SKM-1 treated with dmso at 0.1 percent for 144 hours (cell line): ENCODE results near the gene ERC2.

ENCODE experiments used
- DNase-seq: peaks from one replicate; lab custom pipeline; 2025; ENCODE audit not compliant: unreplicated experiment; lab: John Stamatoyannopoulos, UW

ERC2 gene

DNA sequence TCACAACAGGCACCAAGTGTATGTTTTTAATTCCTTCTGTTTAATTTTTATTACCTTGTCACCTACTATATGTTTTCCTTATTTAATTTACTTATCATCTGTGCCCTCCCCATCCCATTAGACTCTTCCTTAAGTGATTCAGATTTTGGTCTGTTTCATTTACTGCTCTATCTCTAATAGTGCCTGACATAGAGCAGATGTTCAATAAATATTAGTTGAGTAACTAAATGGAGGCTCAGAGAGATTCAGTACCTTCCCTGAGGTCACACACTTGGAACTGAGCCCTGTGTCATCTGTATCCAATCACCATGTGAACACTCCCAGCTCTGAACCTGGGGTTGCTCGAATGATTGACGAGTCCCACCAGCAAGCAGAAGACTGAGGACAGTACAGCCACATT is 663.1 kb downstream of the ERC2 start:
- DNase-seq = no peak

DNA sequence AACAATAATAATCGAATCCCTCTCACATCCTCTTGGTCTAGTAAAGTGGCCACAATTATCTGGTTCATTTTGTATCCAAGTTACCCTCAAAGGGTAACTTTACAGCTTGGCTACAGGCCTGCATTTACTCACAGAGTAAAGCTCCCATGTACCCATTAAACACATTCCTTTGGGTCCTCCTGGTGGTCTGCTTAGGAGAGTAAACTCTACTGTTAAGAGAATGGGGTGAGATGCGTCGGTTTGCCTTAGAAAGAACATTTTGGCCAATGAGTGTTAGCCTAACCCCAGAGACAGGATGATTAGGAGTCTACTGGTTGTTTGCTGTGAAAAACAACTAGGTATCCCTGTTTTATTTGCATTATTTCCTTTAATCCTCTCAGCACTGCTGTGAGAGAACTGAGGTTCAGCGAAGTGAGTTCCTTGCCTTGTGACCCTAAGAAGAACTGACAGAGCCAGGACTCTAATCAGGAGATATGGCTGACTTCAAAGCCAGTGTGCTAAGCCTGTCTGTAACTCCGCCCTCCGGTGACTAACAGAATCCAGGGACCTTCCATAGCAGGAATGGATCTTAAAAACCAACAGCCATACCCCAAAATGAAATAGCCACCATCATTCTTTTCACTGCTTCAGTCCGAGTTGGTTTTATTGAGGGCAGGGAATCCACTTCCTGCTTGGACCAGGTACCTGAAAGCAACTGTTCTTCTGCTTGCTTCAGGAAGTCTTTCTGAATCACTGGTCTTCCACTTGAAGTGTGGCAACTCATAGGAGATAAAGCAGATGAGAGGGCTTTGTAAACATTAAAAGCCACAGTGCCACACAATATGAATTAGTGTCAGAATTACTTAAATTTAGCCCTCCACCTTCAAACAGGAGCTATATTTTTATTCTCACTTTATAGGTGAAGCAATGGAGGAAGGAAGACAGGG is 663.8 kb downstream of the ERC2 start:
- no peak for DNase-seq

GRCh38 chr3:55802816-55803215 is 665.5 kb downstream of the ERC2 start:
- no peak for DNase-seq

- DNase-seq = no peak
Measured at GRCh38 chr3:55801676-55802075, 666.6 kb downstream of the ERC2 start.

GRCh38 chr3:55801068-55801467 is 667.2 kb downstream of the ERC2 start:
- no peak for DNase-seq

- DNase-seq = no peak
Measured at GRCh38 chr3:55797775-55798174, 670.5 kb downstream of the ERC2 start.

DNA sequence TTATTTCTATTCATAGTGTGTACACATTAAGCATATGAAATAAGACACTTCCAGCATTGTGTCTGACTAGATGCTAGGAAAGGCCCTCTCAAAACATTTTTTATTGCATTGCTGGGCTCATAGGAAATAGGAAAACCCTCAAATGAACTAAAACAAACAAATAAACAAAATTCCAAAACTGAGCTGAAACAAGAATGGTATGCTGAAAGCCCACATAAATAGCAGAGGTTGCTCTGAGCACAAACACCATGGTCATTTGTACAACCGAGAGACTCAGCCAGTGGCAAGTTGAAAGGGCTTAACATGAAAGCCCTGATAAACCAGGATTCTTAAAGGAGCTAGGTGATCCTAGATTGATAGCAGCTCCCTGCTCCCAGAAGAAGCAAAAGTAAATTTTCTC is 671.2 kb downstream of the ERC2 start:
- DNase-seq = no peak

- DNase-seq = no peak
Measured at GRCh38 chr3:55796533-55796932, 671.7 kb downstream of the ERC2 start.

DNA sequence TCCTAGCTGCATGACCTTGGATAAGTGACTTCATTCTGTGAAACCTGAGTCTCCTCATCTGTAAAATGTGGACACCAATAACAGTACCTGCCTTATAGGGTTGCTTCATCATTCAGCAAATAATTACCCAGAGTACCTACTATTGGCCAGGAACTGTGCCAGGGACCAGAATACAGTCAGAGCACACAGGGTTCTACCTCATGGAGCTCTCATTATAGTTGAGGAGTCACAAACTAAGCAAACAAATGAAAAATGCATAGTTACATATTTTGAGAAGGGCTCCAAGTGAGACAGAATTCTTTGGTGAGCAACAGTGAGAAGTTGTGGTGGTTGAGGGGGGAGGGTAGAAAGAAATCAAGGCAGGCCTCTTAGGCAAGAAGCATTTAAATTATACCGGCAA is 672.5 kb downstream of the ERC2 start:
- DNase-seq = no peak

DNA sequence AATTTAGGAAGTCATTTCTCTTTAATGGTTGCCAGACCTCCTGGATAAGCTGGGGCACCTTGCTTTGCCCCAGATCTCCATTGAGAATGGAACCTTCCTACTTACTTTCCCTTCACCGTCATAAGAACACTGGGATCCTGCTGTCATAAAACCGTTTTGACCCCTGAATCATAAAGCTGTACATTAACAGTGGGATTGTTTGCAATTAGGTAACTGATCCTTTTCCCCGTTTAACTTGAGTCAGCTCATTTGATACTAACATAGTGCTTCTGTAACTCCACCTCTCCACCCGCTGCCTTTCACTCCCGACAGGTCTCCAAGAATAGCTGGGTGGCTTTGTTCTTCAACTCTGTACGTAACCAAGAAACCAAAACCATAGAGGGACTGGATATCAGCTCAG is 673.0 kb downstream of the ERC2 start:
- DNase-seq = no peak

- no peak for DNase-seq
Measured at GRCh38 chr3:55792742-55793141, 675.5 kb downstream of the ERC2 start.

GRCh38 chr3:55792009-55792408 is 676.3 kb downstream of the ERC2 start:
- DNase-seq = peak; percentile 58

GRCh38 chr3:55790596-55791350 is 677.5 kb downstream of the ERC2 start:
- peak; percentile 77 for DNase-seq

DNA sequence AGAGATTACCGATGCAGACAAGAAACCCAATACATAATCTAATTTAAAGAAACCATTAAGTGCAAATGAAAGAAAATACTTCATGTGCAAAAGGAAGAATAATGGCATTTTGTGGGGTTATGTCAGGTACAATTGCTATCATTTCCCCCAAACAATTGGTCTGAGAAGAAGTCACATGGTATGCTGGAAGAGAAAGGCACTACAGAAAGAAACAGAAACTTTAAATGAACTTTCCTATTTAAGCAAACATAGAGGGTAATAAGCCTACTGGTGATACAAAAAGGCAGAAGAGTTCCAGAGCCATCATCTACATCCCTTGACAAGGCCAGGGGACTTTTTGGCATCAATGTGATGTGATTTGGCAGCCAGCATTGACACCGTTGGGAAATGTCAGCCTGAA is 678.8 kb downstream of the ERC2 start:
- no peak for DNase-seq

DNA sequence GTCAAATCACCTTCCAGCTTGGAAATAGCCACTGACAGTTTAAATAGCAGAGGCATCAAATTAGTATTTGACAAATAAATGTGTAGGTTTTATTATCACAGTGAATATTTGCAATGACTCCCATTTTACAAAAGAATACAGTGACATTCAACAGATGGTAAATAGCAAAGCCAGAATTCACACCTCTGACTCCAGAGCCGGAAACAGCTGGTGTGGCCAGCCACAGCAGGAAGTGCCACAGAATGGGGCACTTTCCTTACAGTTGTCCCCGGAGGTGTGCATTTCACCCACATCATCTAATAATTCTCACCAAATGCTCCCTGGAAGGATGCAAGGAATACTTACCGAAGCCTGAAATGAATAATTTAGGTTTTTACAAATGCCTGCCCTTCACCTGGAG is 685.5 kb downstream of the ERC2 start:
- DNase-seq = no peak

GRCh38 chr3:55782351-55782750 is 685.9 kb downstream of the ERC2 start:
- no peak for DNase-seq

DNA sequence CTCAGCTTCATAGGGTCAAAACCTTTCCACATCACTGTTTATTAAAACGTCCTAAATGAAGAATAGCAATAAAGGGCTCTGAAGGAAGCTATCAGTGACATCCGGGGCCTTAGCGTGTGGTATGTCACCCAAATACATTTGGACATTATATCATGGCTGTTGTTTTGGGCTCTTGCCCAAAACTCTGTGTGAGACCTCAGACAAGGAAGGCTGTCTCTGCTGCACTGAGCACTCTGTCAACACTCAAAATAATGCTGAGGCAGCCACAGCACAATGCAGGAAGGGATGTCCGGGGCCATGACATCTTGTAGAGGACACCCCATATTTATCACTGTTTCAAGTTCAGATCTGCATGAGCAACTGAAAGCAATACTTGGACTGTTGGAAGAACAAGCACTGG is 687.4 kb downstream of the ERC2 start:
- no peak for DNase-seq

GRCh38 chr3:55779543-55779942 is 688.7 kb downstream of the ERC2 start:
- no peak for DNase-seq

DNA sequence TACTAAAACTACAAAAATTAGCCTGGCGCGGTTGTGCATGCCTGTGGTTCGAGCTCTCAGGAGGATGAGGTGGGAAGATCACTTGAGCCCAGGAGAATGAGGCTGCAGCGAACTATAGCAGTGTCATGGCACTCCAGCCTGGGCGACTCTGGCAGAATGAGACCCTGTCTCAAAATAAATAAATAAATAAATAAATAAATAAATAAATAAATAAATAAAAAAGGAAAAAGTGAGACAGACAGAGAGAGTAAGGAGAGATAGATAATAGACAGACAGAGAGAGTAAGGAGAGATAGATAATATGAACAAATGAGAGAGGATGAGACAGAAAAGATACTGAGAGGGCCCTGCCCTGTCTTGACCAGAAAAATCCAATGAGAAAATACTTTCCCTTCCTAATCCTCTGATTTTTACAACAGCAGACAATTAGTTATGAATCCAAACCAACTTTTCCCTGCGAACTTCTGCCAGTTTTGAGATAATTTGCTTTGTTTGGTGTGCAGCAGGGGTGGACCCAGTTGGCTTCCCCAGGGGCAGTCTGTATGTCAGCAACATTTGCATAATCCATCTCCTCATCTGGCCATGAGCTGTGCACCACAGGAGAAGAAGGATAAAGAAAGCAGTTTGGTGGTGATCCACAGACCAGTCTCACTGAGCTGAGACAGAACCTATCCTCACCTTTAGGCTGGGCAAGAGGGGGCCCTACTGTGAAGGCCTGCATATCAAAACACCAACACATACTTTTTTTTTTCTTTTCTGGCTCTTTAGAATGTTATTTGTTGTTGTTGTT is 692.7 kb downstream of the ERC2 start:
- no peak for DNase-seq

DNA sequence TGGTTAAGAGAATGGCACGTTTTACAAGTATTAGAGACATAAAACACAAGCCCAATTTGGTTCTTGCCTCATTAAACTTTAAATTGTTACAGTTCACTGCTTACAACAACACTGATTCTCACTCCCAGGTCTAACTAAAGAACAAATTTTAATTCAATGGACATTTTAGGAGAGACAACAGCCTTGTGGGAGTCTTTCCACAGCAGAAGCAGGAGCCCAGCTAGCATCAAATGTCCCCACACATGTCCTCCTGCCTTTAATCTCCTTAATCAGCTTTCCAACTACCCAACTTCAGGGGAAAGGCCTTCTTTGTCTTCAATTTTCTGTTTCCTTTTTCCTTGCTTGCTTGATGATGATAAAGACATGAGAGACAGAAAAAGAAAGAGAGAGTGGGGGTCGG is 693.4 kb downstream of the ERC2 start:
- no peak for DNase-seq

DNA sequence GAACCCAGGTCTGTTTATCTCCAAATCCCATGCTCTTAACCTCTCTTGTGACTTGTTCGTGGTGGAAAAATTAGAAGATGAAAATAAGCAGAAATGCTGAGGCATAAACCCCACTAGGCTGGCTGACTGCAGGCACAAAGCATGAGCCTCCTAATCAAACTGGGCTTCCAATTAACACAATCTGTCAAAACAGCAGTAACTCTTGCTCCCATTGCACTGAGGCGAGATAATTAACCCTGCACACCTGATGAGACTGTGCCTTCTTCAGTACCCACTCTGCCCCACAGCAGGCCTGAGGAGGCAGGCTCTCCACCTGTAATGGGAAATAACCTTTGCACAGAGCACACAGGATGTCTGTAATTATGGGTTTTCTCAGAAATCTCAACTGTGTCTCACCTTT is 696.8 kb downstream of the ERC2 start:
- no peak for DNase-seq

GRCh38 chr3:55770077-55770476 is 698.2 kb downstream of the ERC2 start:
- no peak for DNase-seq
